ENCODE data around the gene PRELID3B.

Gene PRELID3B

DNA sequence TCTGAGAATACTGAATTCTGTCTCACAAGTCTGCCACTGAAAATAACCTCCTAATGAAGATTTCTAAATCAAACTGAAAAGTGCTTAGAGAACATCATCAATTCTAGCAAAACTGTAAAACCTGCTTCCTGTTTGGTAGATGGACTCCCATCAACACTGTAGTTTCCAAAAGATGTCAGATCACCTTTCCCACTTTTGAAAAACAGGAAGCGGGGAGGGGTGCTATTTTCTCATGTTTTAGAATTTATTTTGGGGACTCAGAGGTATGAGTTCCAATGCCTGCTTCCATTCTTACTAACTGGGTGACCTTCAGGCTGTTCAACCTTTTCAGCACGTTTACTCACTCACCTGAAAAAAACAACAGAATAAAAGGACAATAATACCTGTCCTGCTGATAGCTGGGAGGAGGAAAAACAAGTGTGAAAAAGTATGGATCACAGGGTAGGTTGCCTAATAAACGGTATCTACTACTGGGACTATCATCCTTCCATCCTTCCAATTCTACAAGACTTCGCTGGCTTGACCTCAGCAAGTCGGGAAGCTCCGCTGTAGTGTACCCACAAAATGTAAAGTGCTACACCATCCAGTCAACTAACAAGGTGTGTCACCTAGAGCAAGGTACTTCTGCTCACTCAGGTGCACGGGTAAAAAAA is 11.5 kb downstream of the PRELID3B start:
- WGBS (ENCODE audit: extremely low coverage, insufficient coverage, low lambda C conversion rate), result no CpG with 5 or more reads among the region's 7 CpGs
- no peak overlapping the region for H3K23ac ChIP-seq (ENCODE audit: low read length)

DNA sequence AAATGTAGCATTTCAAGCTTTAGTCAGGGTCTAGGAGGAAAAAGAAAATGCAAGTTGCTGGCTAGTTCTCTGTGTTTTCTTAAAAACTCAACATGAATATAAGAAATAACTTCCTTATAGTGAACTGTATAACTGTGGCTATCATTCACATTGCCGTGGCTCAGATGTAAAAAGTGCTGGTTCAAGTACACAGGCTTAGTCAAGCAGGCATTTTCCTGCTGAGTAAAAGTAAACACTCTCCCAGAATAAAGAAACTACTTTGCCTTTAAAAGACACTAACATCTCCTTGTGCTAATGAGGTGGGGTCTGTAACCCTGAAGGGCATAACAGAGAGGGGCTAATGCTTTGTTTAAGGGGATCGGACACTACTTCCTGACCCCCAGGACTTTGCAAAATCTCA is 13.8 kb downstream of the PRELID3B start:
- no peaks in the 10 kb centered on the region for H3K27me3 ChIP-seq (ENCODE audit: insufficient read depth, low read length, poor library complexity)
- peaks cover 17% of the 10 kb centered on the region for H3K79me1 ChIP-seq (ENCODE audit: low read length)
- no peak overlapping the region for H4K8ac ChIP-seq (ENCODE audit: low read depth, low read length)
- WGBS (ENCODE audit: extremely low coverage, insufficient coverage, low lambda C conversion rate), result no CpG with 5 or more reads among the region's 2 CpGs
- H2BK15ac ChIP-seq (replicated peaks; ENCODE audit: low read depth), result no peak overlapping the region
- H3K4me1 ChIP-seq (ENCODE audit: control insufficient read depth, low read depth, low read length), result peaks cover 3% of the 10 kb centered on the region
- H3K79me2 ChIP-seq (ENCODE audit: control insufficient read depth, insufficient read depth, low read length), result peaks cover 12% of the 10 kb centered on the region
- H2BK5ac ChIP-seq (ENCODE audit: low read length), result no peak overlapping the region
- no peak overlapping the region for H3K4me2 ChIP-seq (ENCODE audit: low read length)
- no peak overlapping the region for H3K4me3 ChIP-seq (ENCODE audit: low read length)
- H3K23ac ChIP-seq (ENCODE audit: low read length), result no peak overlapping the region
- no peak for DNase-seq
- no peak overlapping the region for H3K18ac ChIP-seq (ENCODE audit: low read length)
- H2AK5ac ChIP-seq (ENCODE audit: low read length), result no peak overlapping the region
- H3K27ac ChIP-seq (ENCODE audit: low read depth, low read length), result no peak overlapping the region
- H3K56ac ChIP-seq (ENCODE audit: low read length), result no peak overlapping the region
- no peak overlapping the region for H2BK120ac ChIP-seq (ENCODE audit: low read depth, low read length)
- H3K4ac ChIP-seq (ENCODE audit: low read depth, low read length), result no peak overlapping the region
- no peak overlapping the region for H4K5ac ChIP-seq (ENCODE audit: low read length)
- H3K9ac ChIP-seq (ENCODE audit: low read length), result peak overlapping the region; percentile 15
- H3K36me3 ChIP-seq (ENCODE audit: control insufficient read depth, insufficient read depth, low read length), result peaks cover 2% of the 10 kb centered on the region

More for the DNA sequence above, 11.5 kb downstream of the PRELID3B start:
- H3K79me2 ChIP-seq (ENCODE audit: control insufficient read depth, insufficient read depth, low read length), result peaks cover 12% of the 10 kb centered on the region
- no peaks in the 10 kb centered on the region for H3K27me3 ChIP-seq (ENCODE audit: insufficient read depth, low read length, poor library complexity)
- H3K9ac ChIP-seq (ENCODE audit: low read length), result peak overlapping the region; percentile 95
- no peak overlapping the region for H2BK120ac ChIP-seq (ENCODE audit: low read depth, low read length)
- no peak overlapping the region for H2AK5ac ChIP-seq (ENCODE audit: low read length)
- peak overlapping the region; percentile 98 for H3K56ac ChIP-seq (ENCODE audit: low read length)
- H3K4ac ChIP-seq (ENCODE audit: low read depth, low read length), result no peak overlapping the region
- no peak overlapping the region for H3K27ac ChIP-seq (ENCODE audit: low read depth, low read length)
- no peak for DNase-seq
- H3K4me2 ChIP-seq (ENCODE audit: low read length), result peak overlapping the region; percentile 90
- no peak overlapping the region for H3K18ac ChIP-seq (ENCODE audit: low read length)
- H3K36me3 ChIP-seq (ENCODE audit: control insufficient read depth, insufficient read depth, low read length), result peaks cover 2% of the 10 kb centered on the region
- H4K5ac ChIP-seq (ENCODE audit: low read length), result no peak overlapping the region
- peaks cover 13% of the 10 kb centered on the region for H3K79me1 ChIP-seq (ENCODE audit: low read length)
- no peak overlapping the region for H4K8ac ChIP-seq (ENCODE audit: low read depth, low read length)
- H3K4me1 ChIP-seq (ENCODE audit: control insufficient read depth, low read depth, low read length), result peaks cover 3% of the 10 kb centered on the region
- no peak overlapping the region for H2BK15ac ChIP-seq (replicated peaks; ENCODE audit: low read depth)
- peak overlapping the region; percentile 85 for H3K4me3 ChIP-seq (ENCODE audit: low read length)
- H2BK5ac ChIP-seq (ENCODE audit: low read length), result no peak overlapping the region

DNA sequence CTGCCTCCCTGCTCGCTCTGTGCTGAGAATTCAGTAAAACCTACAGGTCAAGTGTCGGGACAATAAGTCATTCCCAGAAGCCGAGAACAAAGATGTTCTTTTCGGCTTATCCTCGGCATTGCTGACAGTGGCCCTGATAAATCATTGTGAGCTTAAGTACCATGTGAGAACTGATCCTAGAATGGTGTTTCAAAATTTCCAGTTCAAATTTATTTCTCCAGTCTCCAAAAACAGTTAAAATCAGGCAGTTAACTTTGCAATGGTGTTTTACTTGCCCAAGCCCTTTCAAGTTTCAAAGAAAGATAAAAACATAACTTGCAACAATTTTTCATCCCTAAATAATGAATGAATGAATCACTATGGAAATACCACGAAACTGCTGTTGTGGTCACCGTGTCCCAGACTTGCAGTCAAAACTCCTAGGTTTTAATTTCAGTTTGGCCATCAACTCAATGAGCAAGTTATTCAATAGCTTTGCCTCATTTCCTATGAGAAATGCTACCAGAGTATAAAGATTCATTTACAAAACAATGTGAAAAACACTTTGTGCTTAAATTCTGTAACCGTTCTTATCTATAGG is 14.8 kb downstream of the PRELID3B start:
- Histone ChIP-seq H3K4me3 (ENCODE audit: low read length) (no peak overlapping the region), H2BK120ac (ENCODE audit: low read depth, low read length) (no peak overlapping the region), H3K4ac (ENCODE audit: low read depth, low read length) (no peak overlapping the region), H3K79me2 (ENCODE audit: control insufficient read depth, insufficient read depth, low read length) (peaks cover 12% of the 10 kb centered on the region), H2BK15ac (replicated peaks; ENCODE audit: low read depth) (no peak overlapping the region), H3K79me1 (ENCODE audit: low read length) (peaks cover 17% of the 10 kb centered on the region), H4K8ac (ENCODE audit: low read depth, low read length) (no peak overlapping the region), H2BK5ac (ENCODE audit: low read length) (no peak overlapping the region), H3K56ac (ENCODE audit: low read length) (no peak overlapping the region), H3K9ac (ENCODE audit: low read length) (no peak overlapping the region), H3K18ac (ENCODE audit: low read length) (no peak overlapping the region), H3K4me2 (ENCODE audit: low read length) (no peak overlapping the region), H3K27me3 (ENCODE audit: insufficient read depth, low read length, poor library complexity) (no peaks in the 10 kb centered on the region), H3K36me3 (ENCODE audit: control insufficient read depth, insufficient read depth, low read length) (peaks cover 2% of the 10 kb centered on the region), H2AK5ac (ENCODE audit: low read length) (no peak overlapping the region), H4K5ac (ENCODE audit: low read length) (no peak overlapping the region), H3K27ac (ENCODE audit: low read depth, low read length) (no peak overlapping the region), H3K4me1 (ENCODE audit: control insufficient read depth, low read depth, low read length) (peaks cover 3% of the 10 kb centered on the region), H3K23ac (ENCODE audit: low read length) (no peak overlapping the region)
- WGBS (ENCODE audit: extremely low coverage, insufficient coverage, low lambda C conversion rate), result no CpG with 5 or more reads among the region's 8 CpGs
- DNase-seq, result no peak

DNA sequence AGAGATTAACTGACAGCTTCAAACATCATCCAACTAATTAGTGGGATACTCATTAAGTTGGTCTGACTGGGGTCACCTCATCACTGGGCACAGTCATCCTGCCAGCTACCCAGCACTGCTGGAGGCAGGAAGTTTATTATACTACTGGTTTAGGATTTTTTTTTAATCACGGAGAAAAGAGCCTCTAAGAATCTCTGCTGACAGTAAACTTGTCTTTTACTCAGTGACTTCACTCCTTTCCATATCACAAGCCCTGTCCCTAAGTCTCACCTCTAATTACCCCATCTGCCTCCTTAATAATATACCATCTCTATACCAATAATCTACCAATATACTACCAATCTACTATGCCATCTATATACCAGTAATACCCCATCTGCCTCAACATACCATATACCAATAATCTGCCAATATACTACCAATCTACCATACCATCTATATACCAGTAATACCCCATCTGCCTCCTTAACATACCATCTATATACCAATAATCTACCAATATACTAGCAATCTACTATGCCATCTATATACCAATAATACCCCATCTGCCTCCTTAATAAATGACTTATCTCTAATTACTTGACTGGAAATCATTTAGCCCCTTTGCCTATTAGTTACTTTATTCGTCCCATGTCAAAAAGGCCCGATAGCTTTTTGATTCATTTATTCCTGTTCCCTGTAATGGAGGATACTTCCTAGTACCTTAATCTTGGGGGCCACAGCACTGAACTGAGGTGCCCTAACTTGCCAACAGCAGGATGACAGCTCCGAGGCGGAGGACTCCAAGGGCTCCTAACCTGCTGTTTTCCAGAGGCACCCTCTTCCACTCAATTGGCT is 15.5 kb downstream of the PRELID3B start:
- Histone ChIP-seq H3K4ac (ENCODE audit: low read depth, low read length) (no peak overlapping the region), H3K4me1 (ENCODE audit: control insufficient read depth, low read depth, low read length) (peaks cover 3% of the 10 kb centered on the region), H2BK120ac (ENCODE audit: low read depth, low read length) (no peak overlapping the region), H4K8ac (ENCODE audit: low read depth, low read length) (no peak overlapping the region), H3K4me3 (ENCODE audit: low read length) (no peak overlapping the region), H3K79me2 (ENCODE audit: control insufficient read depth, insufficient read depth, low read length) (peaks cover 12% of the 10 kb centered on the region), H3K23ac (ENCODE audit: low read length) (no peak overlapping the region), H3K9ac (ENCODE audit: low read length) (no peak overlapping the region), H4K5ac (ENCODE audit: low read length) (no peak overlapping the region), H3K27ac (ENCODE audit: low read depth, low read length) (no peak overlapping the region), H2BK5ac (ENCODE audit: low read length) (no peak overlapping the region), H3K36me3 (ENCODE audit: control insufficient read depth, insufficient read depth, low read length) (peaks cover 2% of the 10 kb centered on the region), H3K56ac (ENCODE audit: low read length) (no peak overlapping the region), H3K79me1 (ENCODE audit: low read length) (peaks cover 17% of the 10 kb centered on the region), H2AK5ac (ENCODE audit: low read length) (no peak overlapping the region), H3K18ac (ENCODE audit: low read length) (no peak overlapping the region), H3K4me2 (ENCODE audit: low read length) (no peak overlapping the region), H2BK15ac (replicated peaks; ENCODE audit: low read depth) (no peak overlapping the region), H3K27me3 (ENCODE audit: insufficient read depth, low read length, poor library complexity) (no peaks in the 10 kb centered on the region)
- no peak for DNase-seq
- WGBS (ENCODE audit: extremely low coverage, insufficient coverage, low lambda C conversion rate), result no CpG with 5 or more reads among the region's 5 CpGs

DNA sequence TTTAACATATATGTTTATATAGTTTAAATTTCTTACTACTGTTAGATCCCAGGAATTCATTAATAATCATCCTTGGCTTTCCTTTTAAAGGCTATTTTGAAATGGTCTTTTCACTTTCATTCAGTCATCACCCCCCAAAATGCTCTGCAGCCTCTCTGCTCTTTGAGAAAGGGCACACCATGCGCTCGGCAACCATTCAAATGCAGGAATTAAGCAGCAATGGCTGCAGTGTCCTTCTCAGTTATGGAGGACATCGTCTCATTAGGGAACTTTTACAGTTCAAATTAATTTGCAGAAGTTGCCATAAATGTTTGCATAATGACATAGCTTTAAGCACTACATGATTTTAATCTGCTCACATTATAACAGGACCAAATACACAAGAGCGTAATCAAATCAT is 17.1 kb downstream of the PRELID3B start:
- H3K23ac ChIP-seq (ENCODE audit: low read length), result no peak overlapping the region
- no peaks in the 10 kb centered on the region for H3K4me1 ChIP-seq (ENCODE audit: control insufficient read depth, low read depth, low read length)
- no peak overlapping the region for H2BK15ac ChIP-seq (replicated peaks; ENCODE audit: low read depth)
- H4K8ac ChIP-seq (ENCODE audit: low read depth, low read length), result no peak overlapping the region
- peaks cover 7% of the 10 kb centered on the region for H3K79me1 ChIP-seq (ENCODE audit: low read length)
- H3K56ac ChIP-seq (ENCODE audit: low read length), result no peak overlapping the region
- H3K18ac ChIP-seq (ENCODE audit: low read length), result no peak overlapping the region
- no peak overlapping the region for H2AK5ac ChIP-seq (ENCODE audit: low read length)
- no peak overlapping the region for H3K4me2 ChIP-seq (ENCODE audit: low read length)
- peaks cover 2% of the 10 kb centered on the region for H3K36me3 ChIP-seq (ENCODE audit: control insufficient read depth, insufficient read depth, low read length)
- no peak overlapping the region for H3K4ac ChIP-seq (ENCODE audit: low read depth, low read length)
- H2BK5ac ChIP-seq (ENCODE audit: low read length), result no peak overlapping the region
- H3K9ac ChIP-seq (ENCODE audit: low read length), result no peak overlapping the region
- no peak overlapping the region for H3K27ac ChIP-seq (ENCODE audit: low read depth, low read length)
- no peak for DNase-seq
- no peak overlapping the region for H3K4me3 ChIP-seq (ENCODE audit: low read length)
- H3K27me3 ChIP-seq (ENCODE audit: insufficient read depth, low read length, poor library complexity), result no peaks in the 10 kb centered on the region
- WGBS (ENCODE audit: extremely low coverage, insufficient coverage, low lambda C conversion rate), result no CpG with 5 or more reads among the region's 4 CpGs
- peaks cover 2% of the 10 kb centered on the region for H3K79me2 ChIP-seq (ENCODE audit: control insufficient read depth, insufficient read depth, low read length)
- H4K5ac ChIP-seq (ENCODE audit: low read length), result no peak overlapping the region
- H2BK120ac ChIP-seq (ENCODE audit: low read depth, low read length), result no peak overlapping the region

All from mesendoderm (in vitro differentiated cells).